ENCODE data around the gene TSNAX. TPM values are rescaled to one million over a fixed set of nuclear protein-coding genes. Genes with fewer than 3 reads are reported as not detected.
A peak's percentile ranks its signal among the peaks of the same experiment; 100 is the strongest.

The TSNAX gene
- total RNA-seq, result 10 to 100 TPM; 11.3 to 18.2 (median 14.9) TPM

GRCh38 chr1:231528172-231529029, at the start of gene TSNAX:
Gene TSNAX (plus strand): TSS chr1:231528669. CDS start chr1:231528811, 142 bp downstream.
- Histone ChIP-seq H3K27me3 (no peaks in the 10 kb centered on the region), H3K36me3 (peaks cover 0 to 4% (median 0%) of the 10 kb centered on the region in 3 donors), H3K4me1 (peaks cover 0 to 20% (median 4%) of the 10 kb centered on the region in 4 donors), H3K4me3 (peak within 1 kb of the TSS; percentile 61 to 66 (median 64)), H3K27ac (peak within 1 kb of the TSS; percentile 78 to 93 (median 86)), H3K9me3 (no peaks in the 10 kb centered on the region)
- peak; percentile 88 to 96 (median 94) for DNase-seq
- peak; percentile 68 to 77 for TF ChIP-seq POLR2A (IDR thresholded peaks at IDR 0.05)
- TF ChIP-seq CTCF (IDR thresholded peaks at IDR 0.05), result no peak

GRCh38 chr1:231478811-231479210, 49.7 kb upstream of the TSNAX start:
- no peak overlapping the region for H3K4me3 ChIP-seq
- no peak for TF ChIP-seq POLR2A (IDR thresholded peaks at IDR 0.05)
- no peak for TF ChIP-seq CTCF (IDR thresholded peaks at IDR 0.05)
- no peaks in the 10 kb centered on the region for H3K27me3 ChIP-seq
- H3K27ac ChIP-seq, result no peak overlapping the region
- H3K4me1 ChIP-seq, result no peaks in the 10 kb centered on the region
- no peaks in the 10 kb centered on the region for H3K36me3 ChIP-seq
- no peak for DNase-seq
- H3K9me3 ChIP-seq, result no peaks in the 10 kb centered on the region

- H3K4me3 ChIP-seq, result no peak overlapping the region
- TF ChIP-seq CTCF (IDR thresholded peaks at IDR 0.05), result no peak
- TF ChIP-seq POLR2A (IDR thresholded peaks at IDR 0.05), result no peak
- H3K27me3 ChIP-seq, result no peaks in the 10 kb centered on the region
- H3K9me3 ChIP-seq, result no peaks in the 10 kb centered on the region
- H3K36me3 ChIP-seq, result no peaks in the 10 kb centered on the region
- no peaks in the 10 kb centered on the region for H3K4me1 ChIP-seq
- no peak for DNase-seq
- H3K27ac ChIP-seq, result no peak overlapping the region
These were observed 48.5 kb upstream of the TSNAX start for GRCh38 chr1:231480008-231480407.

- TF ChIP-seq POLR2A (IDR thresholded peaks at IDR 0.05) (no peak), CTCF (IDR thresholded peaks at IDR 0.05) (no peak)
- Histone ChIP-seq H3K27ac (no peak overlapping the region), H3K4me3 (no peak overlapping the region), H3K9me3 (no peaks in the 10 kb centered on the region), H3K27me3 (no peaks in the 10 kb centered on the region), H3K36me3 (no peaks in the 10 kb centered on the region), H3K4me1 (no peaks in the 10 kb centered on the region)
- DNase-seq, result no peak
These were observed 47.2 kb upstream of the TSNAX start for GRCh38 chr1:231481289-231481688.

- no peak for DNase-seq
- Histone ChIP-seq H3K27me3 (no peaks in the 10 kb centered on the region), H3K9me3 (no peaks in the 10 kb centered on the region), H3K4me1 (no peaks in the 10 kb centered on the region), H3K27ac (no peak overlapping the region), H3K4me3 (no peak overlapping the region), H3K36me3 (no peaks in the 10 kb centered on the region)
- TF ChIP-seq CTCF (IDR thresholded peaks at IDR 0.05) (no peak), POLR2A (IDR thresholded peaks at IDR 0.05) (no peak)
These were observed 43.3 kb upstream of the TSNAX start for GRCh38 chr1:231485029-231485784.

Measured in Peyer's patch (tissue), 4 donors.